Fibroblast of villous mesenchyme (primary cell): ENCODE measurements around the gene PPFIBP1. TPM values are rescaled to one million over a fixed set of nuclear protein-coding genes. Genes with fewer than 3 reads are reported as not detected.
"Not testable (repeated sequence)": the region's sequence is repeated elsewhere in the genome, so short reads cannot be mapped to it uniquely, and the experiment has no call there.

Experiments
- DNase-seq: peaks from one replicate; pipeline ENCODE4 v3.0.0-alpha.2; 2010; ENCODE audit warnings: low read depth
- H3K4me3 ChIP-seq: 2 replicates; pipeline ENCODE4 v1.5.1; 2011; ENCODE audit warnings: low read depth, mild to moderate bottlenecking, low read length
- total RNA-seq: library from RNA; depleted of rRNA; stranded (reverse); fragments of >200 nt; gene quantifications from 2 replicates; pipeline ENCODE4 v1.2.3, GENCODE V29; 2012
- TF ChIP-seq, protein P1 (sequence below): IDR thresholded peaks from 2 replicates; pipeline ENCODE4 v1.5.1; 2012; ENCODE audit warnings: low read depth, mild to moderate bottlenecking, low read length; ENCODE audit not compliant: insufficient read depth

The PPFIBP1 gene
- total RNA-seq, 1 donor, result 69.1 TPM

DNA sequence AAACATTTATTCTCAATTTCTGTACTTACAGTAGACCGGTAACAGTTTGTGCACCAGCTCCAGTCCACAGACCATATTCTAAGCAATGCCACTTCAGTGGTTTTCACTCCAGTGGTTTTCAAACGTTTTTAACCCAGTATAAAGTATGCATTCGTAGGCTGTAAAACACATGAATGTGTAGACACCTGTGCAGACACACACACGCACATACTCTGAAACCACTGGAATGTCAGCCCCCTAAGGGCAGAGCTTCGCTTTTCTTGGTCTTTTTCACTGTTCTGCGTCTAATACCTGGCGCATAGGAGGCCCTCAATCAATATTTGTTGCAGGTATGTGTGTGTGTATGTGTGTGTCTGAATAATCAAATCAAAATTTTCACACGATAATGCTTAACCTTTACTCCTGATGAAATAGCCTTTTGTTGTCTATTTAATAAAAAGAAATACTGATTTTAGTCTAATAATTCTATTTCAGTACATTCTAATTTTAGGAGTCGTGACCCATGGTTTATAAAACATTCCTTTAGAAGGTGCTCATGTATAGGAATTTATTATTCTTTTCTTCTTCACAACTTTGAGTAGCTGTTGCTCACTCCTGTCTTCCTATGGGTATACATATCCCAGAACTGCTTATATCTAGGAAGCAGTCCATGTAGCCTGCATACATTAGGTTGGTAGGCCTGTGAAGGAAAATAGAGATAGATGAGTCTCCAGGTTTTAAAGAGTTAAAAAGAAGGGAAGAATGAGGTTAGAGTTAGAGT lies 98.6 kb downstream of the PPFIBP1 start:
- no peak overlapping the region for H3K4me3 ChIP-seq
- DNase-seq, result no peak
- TF ChIP-seq, protein P1, sequence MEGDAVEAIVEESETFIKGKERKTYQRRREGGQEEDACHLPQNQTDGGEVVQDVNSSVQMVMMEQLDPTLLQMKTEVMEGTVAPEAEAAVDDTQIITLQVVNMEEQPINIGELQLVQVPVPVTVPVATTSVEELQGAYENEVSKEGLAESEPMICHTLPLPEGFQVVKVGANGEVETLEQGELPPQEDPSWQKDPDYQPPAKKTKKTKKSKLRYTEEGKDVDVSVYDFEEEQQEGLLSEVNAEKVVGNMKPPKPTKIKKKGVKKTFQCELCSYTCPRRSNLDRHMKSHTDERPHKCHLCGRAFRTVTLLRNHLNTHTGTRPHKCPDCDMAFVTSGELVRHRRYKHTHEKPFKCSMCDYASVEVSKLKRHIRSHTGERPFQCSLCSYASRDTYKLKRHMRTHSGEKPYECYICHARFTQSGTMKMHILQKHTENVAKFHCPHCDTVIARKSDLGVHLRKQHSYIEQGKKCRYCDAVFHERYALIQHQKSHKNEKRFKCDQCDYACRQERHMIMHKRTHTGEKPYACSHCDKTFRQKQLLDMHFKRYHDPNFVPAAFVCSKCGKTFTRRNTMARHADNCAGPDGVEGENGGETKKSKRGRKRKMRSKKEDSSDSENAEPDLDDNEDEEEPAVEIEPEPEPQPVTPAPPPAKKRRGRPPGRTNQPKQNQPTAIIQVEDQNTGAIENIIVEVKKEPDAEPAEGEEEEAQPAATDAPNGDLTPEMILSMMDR, result no peak

DNA sequence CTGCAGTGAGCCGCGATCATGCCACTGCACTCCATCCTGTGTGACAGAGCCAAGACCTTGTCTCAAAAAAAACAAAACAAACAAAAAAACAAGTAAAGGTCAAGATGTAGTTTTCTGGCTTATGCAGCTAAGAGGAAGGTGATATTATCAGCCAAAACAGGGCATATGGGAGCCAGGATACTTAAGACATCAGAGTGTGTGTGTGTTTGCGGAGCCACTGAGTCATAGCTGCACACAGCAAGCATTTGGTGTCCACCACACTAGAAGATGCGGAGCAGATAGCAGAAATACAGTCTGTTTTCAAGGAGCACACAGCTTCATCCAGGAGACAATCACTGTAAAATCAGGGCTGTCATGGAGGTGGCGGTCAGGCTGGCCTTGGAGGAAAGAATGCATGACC lies 99.6 kb downstream of the PPFIBP1 start:
- TF ChIP-seq, protein P1, result no peak
- no peak overlapping the region for H3K4me3 ChIP-seq
- peak; percentile 35 for DNase-seq

DNA sequence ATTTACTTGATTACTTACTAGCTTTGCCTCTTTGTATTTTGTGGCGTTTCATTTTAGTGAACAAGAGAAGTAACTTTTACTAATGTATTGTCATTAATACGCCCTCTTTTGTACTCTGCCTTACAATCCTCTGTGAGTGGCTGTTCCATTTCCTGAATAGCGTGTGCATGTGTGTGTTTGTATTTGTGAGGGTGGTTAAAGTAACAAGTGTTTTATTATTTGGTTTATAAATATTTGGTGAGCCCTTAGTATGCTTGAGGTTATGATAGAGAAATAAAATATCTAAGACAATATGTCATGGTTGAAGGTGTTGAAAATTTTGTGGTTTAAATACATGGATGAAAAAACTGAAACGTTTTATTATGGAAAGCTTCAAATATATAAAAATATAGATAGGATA lies 100.6 kb downstream of the PPFIBP1 start:
- TF ChIP-seq, protein P1, result no peak
- DNase-seq, result no peak
- H3K4me3 ChIP-seq, result no peak overlapping the region

DNA sequence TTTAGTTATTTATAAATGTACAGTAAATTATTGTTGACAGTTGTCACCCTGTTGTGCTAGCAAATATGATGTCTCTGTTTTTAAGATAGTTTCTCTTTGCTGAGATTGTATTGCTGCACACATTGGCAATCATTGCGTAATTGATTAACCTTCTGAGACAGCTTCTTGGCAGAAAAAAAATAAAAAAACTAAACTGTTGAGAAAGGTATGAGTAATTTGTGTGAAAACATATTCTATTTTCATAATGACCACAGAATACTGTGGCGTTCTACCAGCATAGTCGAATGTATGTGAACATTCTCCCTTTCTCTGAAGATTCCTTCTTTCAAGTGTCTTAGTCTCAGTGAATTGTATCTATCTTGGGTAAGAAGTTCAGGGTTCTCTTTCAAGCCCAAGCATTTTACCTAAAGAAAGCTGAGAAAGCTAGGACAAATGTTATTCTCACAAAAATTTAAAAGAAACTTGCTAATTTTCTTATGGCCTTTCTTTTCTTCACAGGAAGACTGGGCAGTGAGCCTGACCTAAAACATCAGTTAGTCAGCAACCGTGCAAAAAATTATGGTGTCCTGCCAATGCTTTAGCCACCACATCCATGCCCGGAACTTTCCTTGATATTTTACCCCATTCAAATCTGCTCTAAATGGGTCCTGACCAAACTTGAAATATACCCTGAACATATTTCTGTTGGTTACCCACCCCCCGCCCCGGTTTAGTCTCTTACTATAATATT lies 103.3 kb downstream of the PPFIBP1 start:
- DNase-seq, result peak; percentile 77
- TF ChIP-seq, protein P1, result no peak
- no peak overlapping the region for H3K4me3 ChIP-seq

DNA sequence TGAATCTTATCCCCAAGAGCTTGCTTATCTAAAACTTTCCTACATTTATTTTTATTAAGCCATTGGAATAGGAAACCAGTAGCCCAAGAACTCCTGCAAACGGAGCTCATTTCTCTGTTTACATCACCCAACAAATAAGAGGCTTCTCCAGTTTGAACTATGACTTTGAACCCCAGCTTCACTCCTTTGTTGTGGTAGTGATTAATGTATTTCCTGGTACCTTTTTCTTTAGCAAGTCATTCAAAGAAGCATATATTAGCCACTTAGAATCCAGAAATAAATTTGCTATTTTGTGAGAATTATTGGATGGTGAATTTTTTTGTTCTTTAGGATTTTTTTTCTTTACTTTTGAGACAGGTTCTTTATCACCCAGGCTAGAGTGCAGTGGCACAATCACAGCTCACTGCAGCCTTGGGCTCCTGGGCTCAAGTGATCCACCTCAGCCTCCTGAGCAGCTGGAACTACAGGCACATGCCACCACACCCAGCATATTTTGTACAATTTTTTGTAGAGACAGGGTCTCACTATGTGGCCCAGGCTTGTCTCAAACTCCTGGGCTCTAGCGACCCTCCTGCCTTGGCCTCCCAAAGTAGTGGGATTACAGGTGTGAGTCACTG lies 104.0 kb downstream of the PPFIBP1 start:
- not testable (repeated sequence) for H3K4me3 ChIP-seq, DNase-seq

DNA sequence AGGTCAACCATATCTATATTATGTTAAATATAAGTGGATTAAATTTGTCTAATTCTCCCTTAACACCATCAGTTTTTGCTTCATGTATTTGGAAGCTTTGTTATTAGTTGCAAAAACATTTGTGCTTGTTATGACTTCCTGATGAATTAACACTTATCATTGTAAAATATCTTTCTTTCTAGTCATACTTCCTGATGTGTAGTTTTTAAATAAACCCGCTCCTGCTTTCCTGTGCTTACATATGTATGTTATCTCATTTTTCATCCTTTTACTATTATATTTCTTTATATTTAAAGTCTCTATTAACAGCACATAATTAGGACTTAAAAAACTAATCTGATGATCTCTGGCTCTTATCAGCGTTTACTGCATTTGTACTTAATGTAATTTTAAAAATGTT lies 106.2 kb downstream of the PPFIBP1 start:
- DNase-seq, result peak; percentile 37
- not testable (repeated sequence) for H3K4me3 ChIP-seq

DNA sequence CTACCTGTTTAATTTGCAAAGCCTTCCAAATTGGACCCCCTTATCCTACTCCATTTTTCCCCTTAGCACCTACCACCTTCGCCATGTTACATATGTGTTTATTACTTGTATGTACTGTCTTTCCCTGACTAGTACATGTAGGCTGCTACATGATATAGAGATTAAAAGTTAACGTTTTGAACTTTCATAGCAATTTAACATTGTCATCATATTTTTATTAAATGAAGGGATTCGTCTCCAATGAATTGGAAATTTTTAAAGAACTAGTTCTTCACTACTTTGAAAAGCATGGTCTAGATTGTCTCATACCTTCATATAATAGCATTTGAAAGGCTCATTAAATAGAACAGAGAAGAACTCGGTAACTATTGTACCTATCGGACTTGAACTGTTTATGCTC lies 107.4 kb downstream of the PPFIBP1 start:
- DNase-seq, result no peak
- no peak overlapping the region for H3K4me3 ChIP-seq
- TF ChIP-seq, protein P1, result no peak
